Uterus (tissue), 4 donors: ENCODE data around the gene CLSTN2. TPM values are rescaled to one million over a fixed set of nuclear protein-coding genes. Genes with fewer than 3 reads are reported as not detected.

ENCODE experiments used
- DNase-seq, 2 donors: peaks; one replicate each; pipeline ENCODE4 v3.0.0-alpha.2; 2019 to 2020
- H3K27ac ChIP-seq, 2 donors: fragments of 200-600 bp; sonication (generic); 1 replicate in 1 of 2; 2 replicates in 1 of 2; pipeline ENCODE4 v1.5.1; 2016 to 2018
- H3K27me3 ChIP-seq, 2 donors: fragments of 200-600 bp; sonication (generic); one replicate each; pipeline ENCODE4 v1.5.1; 2018 to 2019; ENCODE audit warnings: control low read depth in 1 of 2
- H3K36me3 ChIP-seq, 2 donors: fragments of 200-600 bp; sonication (generic); one replicate each; pipeline ENCODE4 v1.5.1; 2019; ENCODE audit warnings: control low read depth in 1 of 2
- H3K4me1 ChIP-seq, 2 donors: fragments of 200-600 bp; sonication (generic); one replicate each; pipeline ENCODE4 v1.5.1; 2018 to 2019; ENCODE audit warnings: control low read depth in 1 of 2
- H3K4me3 ChIP-seq, 2 donors: fragments of 200-600 bp; sonication (generic); 1 replicate in 1 of 2; 2 replicates in 1 of 2; pipeline ENCODE4 v1.5.1; 2018 to 2019; ENCODE audit warnings: mild to moderate bottlenecking in 1 of 2
- H3K9me3 ChIP-seq, 2 donors: fragments of 200-600 bp; sonication (generic); one replicate each; pipeline ENCODE4 v1.5.1; 2019; ENCODE audit warnings: control low read depth in 1 of 2
- POLR2A ChIP-seq, 2 donors: fragments of 450-650 bp; IDR thresholded peaks; one replicate each; pipeline ENCODE4 v1.6.1; 2016; ENCODE audit warnings: antibody characterized with exemption in 2 of 2, mild to moderate bottlenecking in 1 of 2, moderate library complexity in 1 of 2
- intact Hi-C: fragments of 100-400 bp; cut with DNase I; formaldehyde crosslinking; loops from one replicate; pipeline ENCODE4 v1.15.1; 2023; ENCODE audit warnings: low total_unique reads
- total RNA-seq, 4 donors: library from RNA; depleted of rRNA in 3 of 4; stranded (reverse); fragments of >200 nt in 3 of 4; gene quantifications; one replicate each; pipeline versions ENCODE4 v1.1.0 to v1.2.4, GENCODE V29; 2014 to 2023
- TF ChIP-seq, protein P1 (sequence below), 4 experiments: fragments of 200-600 bp in 2 of 4; fragments of 450-650 bp in 2 of 4; sonication (generic) in 2 of 4; IDR thresholded peaks; one replicate each; pipeline ENCODE4 v1.5.1; 2016 to 2019; ENCODE audit warnings: antibody characterized with exemption in 4 of 4, mild to moderate bottlenecking in 2 of 4, moderate library complexity in 1 of 4
- donor health status: DM: yes; HTN: yes; CAD: no.

Gene CLSTN2
- total RNA-seq, 4 donors from 2014 or later: 4.7 to 32.2 (median 19.2) TPM

DNA sequence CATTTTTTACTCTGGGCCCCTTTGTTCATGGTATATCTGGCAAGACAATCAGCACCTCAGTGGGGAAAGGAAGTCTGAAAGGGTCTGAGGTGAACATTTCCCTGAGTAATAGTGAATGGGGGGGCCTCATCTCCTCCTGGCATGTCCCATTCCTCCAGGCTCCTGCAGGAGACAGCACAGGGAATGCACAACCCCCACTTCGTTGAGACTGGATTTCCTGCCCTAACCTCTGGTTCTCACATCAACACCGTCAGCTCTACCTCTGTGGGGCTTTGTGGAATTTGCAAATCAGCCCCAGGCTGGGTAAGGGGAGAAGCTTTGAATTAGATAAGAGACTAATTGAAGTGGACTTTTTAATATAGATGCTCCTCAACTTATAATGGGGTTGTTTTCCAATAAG lies 574.5 kb downstream of the CLSTN2 start:
- Histone ChIP-seq H3K27ac (no peak overlapping the region), H3K27me3 (no peaks in the 10 kb centered on the region), H3K9me3 (no peaks in the 10 kb centered on the region), H3K36me3 (no peaks in the 10 kb centered on the region), H3K4me1 (no peaks in the 10 kb centered on the region), H3K4me3 (no peak overlapping the region)
- no peak for TF ChIP-seq POLR2A (IDR thresholded peaks at IDR 0.05)
- TF ChIP-seq, protein P1, sequence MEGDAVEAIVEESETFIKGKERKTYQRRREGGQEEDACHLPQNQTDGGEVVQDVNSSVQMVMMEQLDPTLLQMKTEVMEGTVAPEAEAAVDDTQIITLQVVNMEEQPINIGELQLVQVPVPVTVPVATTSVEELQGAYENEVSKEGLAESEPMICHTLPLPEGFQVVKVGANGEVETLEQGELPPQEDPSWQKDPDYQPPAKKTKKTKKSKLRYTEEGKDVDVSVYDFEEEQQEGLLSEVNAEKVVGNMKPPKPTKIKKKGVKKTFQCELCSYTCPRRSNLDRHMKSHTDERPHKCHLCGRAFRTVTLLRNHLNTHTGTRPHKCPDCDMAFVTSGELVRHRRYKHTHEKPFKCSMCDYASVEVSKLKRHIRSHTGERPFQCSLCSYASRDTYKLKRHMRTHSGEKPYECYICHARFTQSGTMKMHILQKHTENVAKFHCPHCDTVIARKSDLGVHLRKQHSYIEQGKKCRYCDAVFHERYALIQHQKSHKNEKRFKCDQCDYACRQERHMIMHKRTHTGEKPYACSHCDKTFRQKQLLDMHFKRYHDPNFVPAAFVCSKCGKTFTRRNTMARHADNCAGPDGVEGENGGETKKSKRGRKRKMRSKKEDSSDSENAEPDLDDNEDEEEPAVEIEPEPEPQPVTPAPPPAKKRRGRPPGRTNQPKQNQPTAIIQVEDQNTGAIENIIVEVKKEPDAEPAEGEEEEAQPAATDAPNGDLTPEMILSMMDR (IDR thresholded peaks at IDR 0.05): no peak
- DNase-seq: no peak
- intact Hi-C loops: no loop called here

GRCh38 chr3:140510303-140510861 lies 575.4 kb downstream of the CLSTN2 start:
- intact Hi-C loops: no loop called here
- DNase-seq: no peak
- H3K27me3 ChIP-seq: no peaks in the 10 kb centered on the region
- no peak overlapping the region for H3K27ac ChIP-seq
- TF ChIP-seq, protein P1 (IDR thresholded peaks at IDR 0.05): no peak
- no peak overlapping the region for H3K4me3 ChIP-seq
- no peaks in the 10 kb centered on the region for H3K4me1 ChIP-seq
- H3K9me3 ChIP-seq: no peaks in the 10 kb centered on the region
- H3K36me3 ChIP-seq: no peaks in the 10 kb centered on the region

- H3K36me3 ChIP-seq: no peaks in the 10 kb centered on the region
- TF ChIP-seq POLR2A (IDR thresholded peaks at IDR 0.05): no peak
- TF ChIP-seq, protein P1 (IDR thresholded peaks at IDR 0.05): no peak
- no peak for DNase-seq
- no peaks in the 10 kb centered on the region for H3K4me1 ChIP-seq
- intact Hi-C loops: no loop called here
- H3K4me3 ChIP-seq: no peak overlapping the region
- no peak overlapping the region for H3K27ac ChIP-seq
- H3K27me3 ChIP-seq: no peaks in the 10 kb centered on the region
- no peaks in the 10 kb centered on the region for H3K9me3 ChIP-seq
These were observed 586.9 kb downstream of the CLSTN2 start for GRCh38 chr3:140521751-140522445.

GRCh38 chr3:140522653-140523380 lies 587.8 kb downstream of the CLSTN2 start:
- no peak for TF ChIP-seq POLR2A (IDR thresholded peaks at IDR 0.05)
- TF ChIP-seq, protein P1 (IDR thresholded peaks at IDR 0.05): no peak
- no peaks in the 10 kb centered on the region for H3K4me1 ChIP-seq
- H3K4me3 ChIP-seq: no peak overlapping the region
- no peaks in the 10 kb centered on the region for H3K9me3 ChIP-seq
- no peak overlapping the region for H3K27ac ChIP-seq
- intact Hi-C loops: no loop called here
- H3K27me3 ChIP-seq: no peaks in the 10 kb centered on the region
- no peaks in the 10 kb centered on the region for H3K36me3 ChIP-seq
- no peak for DNase-seq

GRCh38 chr3:140523600-140523999 lies 588.6 kb downstream of the CLSTN2 start:
- no peaks in the 10 kb centered on the region for H3K36me3 ChIP-seq
- no peaks in the 10 kb centered on the region for H3K4me1 ChIP-seq
- no peak for DNase-seq
- no peaks in the 10 kb centered on the region for H3K27me3 ChIP-seq
- intact Hi-C loops: no loop called here
- TF ChIP-seq, protein P1 (IDR thresholded peaks at IDR 0.05): no peak
- TF ChIP-seq POLR2A (IDR thresholded peaks at IDR 0.05): no peak
- no peaks in the 10 kb centered on the region for H3K9me3 ChIP-seq
- H3K4me3 ChIP-seq: no peak overlapping the region
- no peak overlapping the region for H3K27ac ChIP-seq
